Fibroblast of upper back skin (primary cell): Measurements from ENCODE around the gene AGAP3.

ENCODE experiments used
- DNase-seq: peaks from one replicate; pipeline ENCODE4 v3.0.0-alpha.2; 2013

AGAP3 gene

DNA sequence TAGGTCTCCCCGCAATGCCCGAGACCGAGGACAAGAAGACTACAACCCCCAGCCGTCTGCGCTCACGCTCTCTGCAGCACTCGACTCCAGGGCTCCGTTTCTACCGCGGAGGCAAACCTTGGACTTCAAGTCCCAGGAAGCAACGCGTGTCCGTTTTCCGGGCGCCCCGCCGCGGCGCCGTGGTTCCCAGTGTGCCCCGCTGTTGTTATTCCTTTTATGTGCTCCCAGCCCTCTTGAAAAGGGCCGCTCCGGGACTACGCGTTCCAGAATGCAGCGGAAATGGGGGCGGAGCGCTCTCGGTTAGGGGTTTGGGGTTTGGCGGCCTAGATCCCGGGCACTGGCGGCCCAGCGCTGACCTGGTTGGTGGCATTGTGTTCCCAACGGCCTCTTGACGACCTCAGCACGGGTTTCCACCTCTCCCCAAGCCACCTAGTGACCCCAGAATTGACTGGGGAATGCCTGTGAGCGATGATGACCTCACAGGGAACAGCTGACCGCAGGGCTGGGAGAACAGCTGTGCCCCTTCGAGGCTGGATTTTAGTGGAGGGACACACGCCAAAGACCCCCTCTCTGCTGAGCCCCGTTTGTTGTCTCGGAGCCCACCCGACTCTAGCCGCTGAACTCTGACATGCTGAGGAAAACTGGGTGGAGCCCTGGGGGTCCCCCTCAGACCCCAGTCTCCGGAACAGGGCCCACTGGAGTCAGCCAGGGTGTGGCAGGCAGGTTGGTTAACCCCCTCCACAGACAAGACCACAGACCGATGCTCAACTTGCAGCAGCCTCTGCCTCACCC lies 28.1 kb upstream of the AGAP3 start:
- peak; percentile 100 for DNase-seq

DNA sequence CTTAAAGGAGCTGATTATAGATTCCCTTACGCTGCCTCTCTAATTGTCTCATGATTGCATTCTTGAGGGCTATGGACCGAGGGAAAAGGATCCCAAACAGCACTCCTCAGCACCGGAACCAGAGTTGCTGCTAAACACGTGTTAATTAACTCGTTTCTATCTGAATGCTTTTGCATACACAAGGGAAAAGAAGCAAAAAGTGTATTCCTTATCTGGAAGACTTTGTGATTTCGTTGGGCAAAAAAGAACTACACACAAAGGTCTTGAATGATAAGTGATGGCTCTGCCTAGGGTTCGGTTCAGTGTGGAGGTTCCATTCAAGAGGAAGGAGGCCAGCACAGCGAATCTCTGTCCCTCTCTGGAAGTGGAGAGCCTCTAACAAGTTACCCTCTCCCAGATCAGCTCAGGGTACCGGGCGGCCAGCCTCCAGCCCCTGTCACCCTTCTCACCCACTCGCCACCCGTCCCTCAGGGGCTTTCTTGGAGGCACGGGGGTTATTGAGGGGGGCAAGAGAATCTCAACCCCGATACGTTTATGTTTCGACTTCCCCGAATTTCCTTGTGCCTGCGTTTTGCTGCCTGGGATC lies 27.4 kb upstream of the AGAP3 start:
- DNase-seq = no peak

DNA sequence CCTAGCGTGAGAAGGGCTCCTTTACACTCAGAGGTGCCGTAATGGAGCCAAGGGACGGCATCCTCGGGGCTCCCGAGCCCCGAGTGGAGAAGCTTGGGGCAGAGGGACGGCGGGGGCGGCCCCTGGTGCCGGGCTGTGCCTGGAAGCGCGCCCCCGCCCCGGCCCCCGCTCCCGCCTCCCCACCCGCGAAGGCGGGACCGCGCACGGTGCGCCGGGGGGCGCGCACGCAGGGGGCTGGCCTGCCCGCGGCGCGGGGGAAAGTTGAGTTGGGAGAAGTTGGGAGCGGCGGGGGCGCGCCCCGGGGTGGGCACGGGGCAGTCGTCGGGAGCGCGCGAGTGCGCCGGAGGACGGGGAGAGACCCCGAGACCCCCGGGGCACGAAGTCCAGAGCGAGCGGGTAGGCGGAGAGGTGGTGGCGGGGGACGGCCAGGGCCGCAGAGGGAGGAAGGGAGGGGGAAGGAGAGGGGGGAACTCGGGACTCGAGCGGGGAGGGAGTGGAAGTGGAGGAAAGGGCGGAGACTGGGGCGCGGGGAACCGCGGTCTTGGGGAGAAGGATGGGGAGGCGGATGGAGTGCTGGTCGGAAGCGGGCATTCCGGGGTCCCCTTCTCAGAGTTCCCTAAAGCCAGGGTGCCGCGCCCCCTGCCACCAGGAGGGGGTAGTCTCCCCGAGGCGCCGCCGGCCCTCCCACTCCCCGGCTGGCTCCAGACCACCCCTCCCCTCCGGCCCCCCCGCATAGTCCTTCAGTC lies 26.7 kb upstream of the AGAP3 start, which contains the start of gene SLC4A2:
Gene SLC4A2, plus strand, starts transcription at position 223 of the 746 bp plus-strand sequence. CDS start 2,399 bp downstream, outside the sequence.
- peak; percentile 68 for DNase-seq

DNA sequence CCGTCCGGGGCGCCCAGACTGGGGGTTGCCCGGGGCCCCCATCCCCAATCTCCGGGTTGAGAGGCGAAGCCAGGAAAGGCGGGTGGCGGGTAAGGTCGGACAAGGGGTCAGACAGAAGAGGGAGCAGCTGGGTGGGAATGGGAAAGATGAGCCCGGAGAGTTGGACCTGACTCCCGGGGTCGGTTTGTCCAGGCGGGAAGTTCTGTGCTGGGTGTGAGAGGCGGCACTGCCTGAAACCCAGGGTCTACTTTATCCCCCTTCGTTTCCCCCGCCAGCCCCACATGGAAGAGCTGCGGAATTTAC lies 26.2 kb upstream of the AGAP3 start:
- no peak for DNase-seq

DNA sequence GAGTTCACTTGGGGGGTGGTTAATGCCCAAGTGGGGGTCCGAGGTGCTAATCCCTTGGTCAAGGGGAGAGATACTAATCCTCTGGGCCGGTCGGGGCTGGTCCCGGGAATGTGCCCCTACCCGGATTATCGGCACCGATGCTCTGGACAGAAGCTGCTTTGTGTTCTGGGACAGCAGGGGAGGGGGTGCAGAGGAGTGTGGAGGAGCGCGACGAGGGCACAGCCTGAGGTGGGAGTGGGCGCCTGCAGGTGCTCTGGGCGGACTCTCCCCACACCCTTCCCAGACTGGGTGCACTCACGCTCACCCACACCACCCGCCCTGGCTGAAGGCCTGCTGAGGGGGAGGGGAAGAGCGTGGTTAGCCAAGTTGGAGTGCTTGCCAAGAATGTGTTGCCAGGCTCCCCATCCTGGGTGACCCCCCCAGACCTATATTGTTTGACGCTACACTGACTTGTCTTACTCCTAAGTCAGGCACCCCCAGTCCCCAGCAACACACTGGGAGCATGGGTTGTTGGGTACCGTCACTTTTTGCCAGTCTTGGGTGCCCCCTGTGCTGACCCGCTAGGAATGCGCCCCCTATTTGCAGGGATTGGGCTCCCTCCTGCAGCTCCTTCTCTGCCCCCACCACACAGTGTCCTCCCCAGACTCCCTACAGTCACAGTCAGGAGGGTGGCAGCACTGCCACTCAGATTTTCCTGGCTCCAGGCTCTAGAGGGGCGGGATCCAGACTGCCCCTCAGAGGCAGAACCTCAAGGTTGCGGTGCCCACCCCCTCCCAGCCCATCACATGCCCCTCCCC lies 25.7 kb upstream of the AGAP3 start:
- DNase-seq = no peak

DNA sequence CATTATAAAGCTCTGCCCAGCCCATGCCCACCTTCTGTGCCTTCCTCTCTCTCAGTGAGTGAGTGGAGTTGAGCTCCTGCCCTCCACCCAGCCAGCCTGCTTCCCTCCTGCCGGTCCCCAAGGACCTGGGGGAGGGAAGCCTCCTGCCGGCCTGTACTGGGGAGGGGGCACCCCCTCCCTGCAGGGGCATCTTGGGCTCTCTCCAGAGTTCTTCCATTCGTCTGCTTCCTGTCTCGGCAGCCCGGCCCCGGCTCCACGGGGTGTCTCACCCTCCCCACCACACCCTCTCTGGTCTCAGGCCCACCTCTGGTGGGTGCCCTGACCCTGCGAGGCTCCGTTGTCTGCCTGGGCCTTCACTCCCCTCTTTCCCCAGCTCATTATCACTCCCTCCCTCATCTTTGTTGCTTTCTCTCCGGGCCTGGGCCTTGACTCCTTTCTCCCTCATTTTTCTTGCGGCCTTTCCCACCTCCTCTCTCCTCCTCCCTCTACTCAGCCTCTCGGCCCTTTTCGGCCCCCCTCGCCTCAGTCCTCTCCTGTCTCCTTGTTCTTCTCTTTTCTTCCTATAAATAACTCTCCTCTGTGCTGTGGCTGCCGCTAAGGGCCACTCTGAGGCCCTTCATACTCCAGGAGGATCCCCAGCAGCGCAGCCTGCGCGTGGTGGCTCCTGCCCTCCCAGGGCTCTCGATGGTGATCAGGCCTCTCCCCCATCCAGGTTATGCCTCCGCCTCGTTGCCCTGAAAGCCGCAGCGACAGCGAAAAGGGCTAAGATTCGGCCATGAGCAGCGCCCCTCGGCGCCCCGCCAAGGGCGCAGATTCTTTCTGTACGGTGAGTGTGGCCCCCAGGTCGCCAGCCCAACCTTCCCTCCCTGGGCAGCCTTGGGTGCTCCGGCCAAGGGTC lies 24.8 kb upstream of the AGAP3 start:
- DNase-seq = peak; percentile 35

DNA sequence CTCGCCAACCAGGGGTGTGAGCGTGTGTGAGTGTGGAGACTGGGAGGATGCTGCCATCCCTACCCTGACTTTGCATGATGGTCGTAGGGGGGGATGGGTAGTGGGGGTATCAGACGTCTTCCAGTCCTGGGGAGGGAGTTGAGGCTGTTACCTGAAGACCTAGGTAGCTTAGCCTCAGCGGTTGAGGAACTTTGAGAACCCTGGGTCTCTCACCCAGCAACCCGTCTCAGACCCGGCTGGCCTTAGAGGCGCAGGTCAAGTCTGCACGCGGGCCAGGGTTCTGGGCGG lies 24.2 kb upstream of the AGAP3 start:
- no peak for DNase-seq

DNA sequence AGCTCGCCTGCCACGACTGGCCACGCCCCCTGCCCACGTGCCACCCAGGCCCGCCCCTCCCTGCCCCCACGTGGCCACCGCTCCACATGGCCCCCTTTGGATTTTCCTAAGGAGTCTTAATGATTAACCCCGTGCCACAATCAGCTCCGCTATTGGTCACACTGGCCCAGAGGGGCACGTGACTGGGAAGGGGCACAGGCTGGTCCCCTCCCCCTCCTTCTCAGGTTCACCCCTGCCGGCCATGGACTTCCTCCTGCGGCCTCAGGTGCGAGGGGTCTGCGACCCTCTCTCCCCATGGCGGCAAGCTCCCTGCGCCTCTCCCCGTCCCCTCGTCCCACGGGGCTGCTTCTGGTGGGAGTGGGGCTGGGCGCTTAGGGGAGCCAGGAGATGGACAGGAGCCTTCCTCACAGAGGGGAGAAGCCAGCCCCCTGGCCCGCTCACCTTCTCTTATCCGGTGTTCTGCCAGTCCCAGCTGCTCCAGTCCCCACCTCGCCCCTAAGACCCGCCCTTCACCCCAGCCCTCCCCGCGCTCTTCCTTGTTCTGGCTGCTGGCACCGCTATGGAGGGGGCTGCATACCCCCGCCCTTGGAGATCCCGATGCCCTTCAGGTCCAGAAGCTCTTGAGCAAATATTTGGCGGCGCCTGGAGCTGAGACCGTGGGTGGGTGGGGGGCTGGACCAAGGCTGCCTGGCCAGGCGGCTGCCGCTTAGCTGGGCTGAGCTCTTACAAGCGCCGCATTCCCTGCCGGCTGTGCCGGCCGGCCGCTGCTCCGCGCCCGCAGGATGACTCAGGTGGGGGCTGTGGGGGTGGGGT lies 23.7 kb upstream of the AGAP3 start:
- peak; percentile 61 for DNase-seq

DNA sequence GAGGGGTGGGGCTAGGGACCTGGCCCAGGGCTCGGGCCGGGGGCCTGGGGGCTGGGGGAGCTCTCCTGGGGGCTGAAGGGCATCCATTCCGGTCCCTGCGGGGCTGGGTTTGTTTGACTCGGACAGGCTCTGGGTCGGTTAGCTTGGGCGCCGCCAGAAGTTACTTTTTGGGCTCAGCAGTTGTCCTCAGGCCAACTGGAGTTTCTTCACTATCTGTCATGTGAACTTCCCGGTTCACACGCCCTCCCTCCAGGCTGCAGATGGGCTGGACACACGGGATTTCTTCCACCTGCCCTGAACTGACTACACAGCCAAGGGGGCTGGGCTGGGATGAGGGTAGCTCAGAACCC lies 23.1 kb upstream of the AGAP3 start:
- no peak for DNase-seq

DNA sequence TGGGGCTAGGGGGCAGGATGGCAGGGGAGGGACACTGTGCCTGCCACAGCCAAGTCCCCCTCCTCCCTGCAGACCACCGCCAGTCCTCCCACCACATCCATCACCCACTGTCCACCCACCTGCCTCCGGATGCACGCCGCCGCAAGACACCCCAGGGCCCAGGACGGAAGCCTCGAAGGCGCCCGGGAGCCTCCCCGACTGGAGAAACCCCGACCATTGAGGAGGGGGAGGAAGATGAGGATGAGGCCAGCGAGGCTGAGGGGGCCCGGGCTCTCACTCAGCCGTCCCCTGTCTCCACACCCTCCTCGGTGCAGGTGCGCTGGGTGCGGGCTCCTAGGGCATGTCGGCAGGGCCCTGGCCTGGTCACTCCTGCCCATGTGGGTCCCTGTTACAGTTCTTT lies 21.8 kb upstream of the AGAP3 start:
- no peak for DNase-seq

DNA sequence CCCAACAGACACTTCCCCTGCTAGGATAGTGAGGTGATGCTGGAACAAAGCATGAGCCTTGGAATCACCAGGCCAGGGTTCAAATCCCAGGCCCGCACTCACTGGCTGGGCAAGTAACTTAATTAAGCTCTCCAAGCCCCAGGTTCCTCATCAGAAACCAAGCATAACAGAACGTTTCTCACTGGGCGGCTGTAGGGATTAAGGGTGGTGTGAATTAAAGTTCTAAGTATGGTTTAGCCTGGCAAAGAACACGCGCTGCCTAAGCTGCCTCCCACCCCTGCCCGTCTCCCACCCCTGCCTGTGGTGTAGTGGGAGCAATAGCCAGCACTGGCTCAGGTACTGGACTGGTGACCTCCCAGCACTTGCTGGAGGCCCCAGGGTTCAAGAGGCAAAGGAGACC lies 21.3 kb upstream of the AGAP3 start:
- no peak for DNase-seq

DNA sequence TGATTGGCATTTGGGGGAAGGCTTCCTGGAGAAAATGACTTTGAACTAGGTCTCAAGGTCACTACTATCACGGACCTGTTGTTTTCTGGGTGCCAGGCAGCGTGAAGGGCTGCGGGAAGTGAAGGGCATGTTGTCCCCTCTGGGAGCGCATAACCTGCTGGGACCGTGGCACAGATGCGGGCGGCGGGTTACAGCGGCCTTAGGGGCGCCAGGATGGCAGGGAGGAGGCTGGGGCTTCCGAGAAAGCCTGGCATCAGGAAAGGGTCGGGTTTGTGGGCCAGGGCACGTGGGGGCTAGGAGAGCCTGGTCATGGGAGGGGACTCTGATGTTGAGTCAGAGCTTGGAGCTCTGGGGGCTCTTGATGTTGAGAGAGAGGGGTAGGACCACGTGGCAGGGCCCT lies 20.8 kb upstream of the AGAP3 start:
- no peak for DNase-seq

DNA sequence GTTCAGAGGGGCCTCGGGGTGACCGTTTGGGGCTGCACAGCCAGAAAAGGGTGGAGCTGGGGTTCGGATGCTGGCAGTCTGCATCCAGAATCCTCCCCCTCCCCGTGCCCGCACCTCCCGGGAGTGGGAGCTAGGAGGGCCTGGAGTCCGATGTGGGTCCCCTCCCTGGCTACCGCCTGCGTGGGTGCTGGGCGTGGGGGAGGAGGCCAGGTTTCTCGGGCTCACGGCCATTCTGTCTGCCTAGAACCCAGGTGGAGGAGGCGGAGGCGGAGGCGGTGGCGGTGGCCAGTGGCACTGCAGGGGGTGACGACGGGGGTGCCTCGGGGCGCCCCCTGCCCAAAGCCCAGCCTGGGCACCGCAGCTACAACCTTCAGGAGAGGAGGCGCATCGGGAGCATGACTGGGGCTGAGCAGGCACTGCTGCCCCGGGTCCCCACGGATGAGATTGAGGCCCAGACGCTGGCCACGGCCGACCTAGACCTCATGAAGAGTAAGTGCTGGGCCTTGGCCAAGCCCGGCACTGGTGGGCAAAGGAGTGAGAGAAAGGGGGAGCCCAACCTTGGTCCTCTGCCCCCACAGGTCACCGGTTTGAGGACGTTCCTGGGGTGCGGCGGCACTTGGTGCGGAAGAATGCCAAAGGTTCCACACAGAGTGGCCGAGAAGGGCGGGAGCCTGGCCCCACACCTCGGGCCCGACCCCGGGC lies 19.9 kb upstream of the AGAP3 start:
- no peak for DNase-seq

DNA sequence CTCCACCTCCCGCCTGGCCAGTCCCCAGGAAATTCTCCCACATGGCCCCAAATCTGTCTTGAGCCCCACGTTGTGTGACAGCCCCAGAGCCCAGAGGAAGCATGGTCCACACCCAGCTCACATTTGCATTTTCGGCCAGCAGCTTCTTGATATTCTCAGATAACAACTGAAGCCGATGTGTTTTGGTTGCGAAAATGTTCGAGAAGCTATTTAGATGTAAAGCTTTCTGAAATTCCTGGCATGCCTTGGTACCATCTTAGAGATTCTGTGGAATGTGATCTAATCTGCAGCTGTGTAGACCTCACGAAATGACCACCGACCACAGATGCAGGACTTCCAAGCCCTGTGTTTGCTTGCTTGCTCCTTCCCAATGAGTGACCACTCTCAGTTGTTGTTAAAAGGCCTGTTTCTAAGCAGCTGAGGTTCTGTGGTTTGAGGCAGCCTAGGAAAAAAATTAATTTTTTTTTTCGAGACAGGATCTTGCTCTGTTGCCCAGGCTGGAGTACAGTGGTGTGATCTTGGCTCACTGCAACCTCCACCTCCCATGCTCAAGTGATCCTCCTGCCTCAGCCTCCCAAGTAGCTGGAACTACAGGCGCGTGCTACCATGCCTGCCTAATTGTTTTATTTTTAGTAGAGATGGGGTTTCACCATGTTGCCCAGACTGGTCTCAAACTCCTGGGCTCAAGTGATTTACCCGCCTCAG lies 18.1 kb upstream of the AGAP3 start:
- DNase-seq = peak; percentile 47

DNA sequence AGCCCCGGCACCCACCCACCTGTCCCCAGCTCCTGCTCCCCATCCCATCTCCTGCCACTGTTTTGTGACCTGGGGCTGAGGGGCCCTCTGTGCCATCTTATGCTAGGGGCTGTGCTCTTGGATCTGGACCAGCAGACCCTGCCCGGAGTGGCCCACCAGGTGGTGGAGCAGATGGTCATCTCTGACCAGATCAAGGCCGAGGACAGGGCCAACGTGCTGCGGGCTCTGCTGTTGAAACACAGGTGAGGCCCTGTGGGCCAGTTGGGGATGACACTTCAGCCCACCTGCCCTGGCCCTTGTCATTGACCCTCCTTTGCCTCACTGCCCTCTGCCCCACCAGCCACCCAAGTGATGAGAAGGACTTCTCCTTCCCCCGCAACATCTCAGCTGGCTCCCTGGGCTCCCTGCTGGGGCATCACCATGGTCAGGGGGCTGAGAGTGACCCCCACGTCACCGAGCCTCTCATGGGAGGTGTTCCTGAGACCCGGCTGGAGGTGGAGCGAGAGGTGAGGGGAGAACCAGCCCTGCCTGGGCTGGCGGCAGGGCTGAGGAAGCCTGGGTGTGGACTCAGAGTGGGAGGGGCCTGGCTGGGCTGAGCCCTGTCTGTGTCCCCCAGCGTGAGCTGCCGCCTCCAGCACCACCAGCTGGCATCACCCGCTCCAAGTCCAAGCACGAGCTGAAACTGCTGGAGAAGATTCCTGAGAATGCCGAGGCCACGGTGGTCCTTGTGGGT lies 16.3 kb upstream of the AGAP3 start:
- DNase-seq = no peak

DNA sequence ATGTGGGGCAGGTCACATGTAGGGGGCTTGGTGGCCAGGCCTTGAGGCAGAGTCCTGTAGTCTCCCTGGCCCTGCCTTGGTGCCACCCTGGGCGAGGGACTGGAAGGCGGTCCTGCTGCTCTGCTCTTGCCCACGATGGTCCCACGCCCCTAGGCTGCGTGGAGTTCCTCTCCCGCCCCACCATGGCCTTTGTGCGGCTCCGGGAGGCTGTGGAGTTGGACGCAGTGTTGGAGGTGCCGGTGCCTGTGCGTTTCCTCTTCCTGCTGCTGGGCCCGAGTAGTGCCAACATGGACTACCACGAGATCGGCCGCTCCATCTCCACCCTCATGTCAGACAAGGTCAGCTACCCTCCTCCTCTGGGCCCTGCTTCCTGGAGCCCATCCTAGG lies 15.7 kb upstream of the AGAP3 start:
- no peak for DNase-seq

DNA sequence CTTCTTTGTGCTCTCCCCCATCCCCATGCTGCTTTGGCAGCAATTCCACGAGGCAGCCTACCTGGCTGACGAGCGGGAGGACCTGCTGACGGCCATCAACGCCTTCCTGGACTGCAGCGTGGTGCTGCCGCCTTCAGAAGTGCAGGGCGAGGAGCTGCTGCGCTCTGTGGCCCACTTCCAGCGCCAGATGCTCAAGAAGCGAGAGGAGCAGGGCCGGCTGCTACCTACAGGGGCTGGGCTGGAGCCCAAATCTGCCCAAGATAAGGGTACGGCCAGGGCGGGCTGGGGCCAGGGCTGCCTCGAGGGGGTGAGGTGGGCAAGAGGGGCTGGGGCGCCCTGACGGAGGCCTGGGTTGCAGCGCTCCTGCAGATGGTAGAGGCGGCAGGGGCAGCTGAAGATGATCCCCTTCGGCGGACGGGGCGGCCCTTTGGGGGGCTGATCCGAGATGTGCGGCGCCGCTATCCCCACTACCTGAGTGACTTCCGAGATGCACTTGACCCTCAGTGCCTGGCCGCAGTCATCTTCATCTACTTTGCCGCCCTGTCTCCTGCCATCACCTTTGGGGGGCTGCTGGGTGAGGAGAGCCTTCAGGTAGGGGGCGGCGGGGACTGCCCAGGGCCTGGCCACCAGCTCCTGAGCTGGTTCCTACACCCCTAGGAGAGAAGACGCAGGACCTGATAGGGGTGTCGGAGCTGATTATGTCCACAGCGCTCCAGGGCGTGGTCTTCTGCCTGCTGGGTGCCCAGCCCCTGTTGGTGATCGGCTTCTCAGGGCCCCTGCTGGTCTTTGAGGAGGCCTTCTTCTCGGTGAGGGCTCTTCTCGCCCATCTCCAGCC lies 15.0 kb upstream of the AGAP3 start:
- DNase-seq = no peak

DNA sequence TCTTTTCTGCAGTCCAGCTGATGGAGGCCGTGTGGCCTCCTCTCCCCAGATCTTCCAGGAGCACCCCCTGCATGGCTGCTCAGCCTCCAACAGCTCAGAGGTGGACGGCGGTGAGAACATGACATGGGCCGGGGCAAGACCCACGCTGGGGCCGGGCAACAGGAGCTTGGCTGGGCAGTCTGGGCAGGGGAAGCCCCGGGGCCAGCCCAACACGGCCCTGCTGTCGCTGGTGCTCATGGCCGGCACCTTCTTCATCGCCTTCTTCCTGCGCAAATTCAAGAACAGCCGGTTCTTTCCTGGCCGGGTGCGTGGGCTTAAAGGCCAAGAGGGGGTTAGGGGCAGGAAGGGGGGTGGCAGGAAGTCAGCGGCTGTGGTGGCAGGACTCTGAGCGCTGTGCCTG lies 12.3 kb upstream of the AGAP3 start:
- no peak for DNase-seq
